NCI-H2196 (cell line): Measurements from ENCODE around the gene CHCHD6.
A peak's percentile ranks its signal among the peaks of the same experiment; 100 is the strongest.

ENCODE experiments used
- DNase-seq: peaks from one replicate; lab custom pipeline; 2025; ENCODE audit not compliant: unreplicated experiment; lab: John Stamatoyannopoulos, UW

Gene CHCHD6

GRCh38 chr3:127003175-127003555, 299.1 kb downstream of the CHCHD6 start:
- no peak for DNase-seq

GRCh38 chr3:127003601-127004280, 299.7 kb downstream of the CHCHD6 start:
- DNase-seq = no peak

- DNase-seq = no peak
These were observed 300.8 kb downstream of the CHCHD6 start for GRCh38 chr3:127004641-127005397.

- DNase-seq = no peak
These were observed 301.9 kb downstream of the CHCHD6 start for GRCh38 chr3:127005864-127006500.

- DNase-seq = peak; percentile 15
These were observed 302.9 kb downstream of the CHCHD6 start for GRCh38 chr3:127006781-127007436.

GRCh38 chr3:127008236-127008635, 304.2 kb downstream of the CHCHD6 start:
- no peak for DNase-seq

GRCh38 chr3:127009531-127009930, 305.5 kb downstream of the CHCHD6 start:
- no peak for DNase-seq
